Ovary (tissue), 3 donors: Measurements from ENCODE around the gene ABCA2.

Experiments
- EP300 ChIP-seq: sonication (generic); formaldehyde crosslinking; IDR thresholded peaks from one replicate; pipeline ENCODE4 v1.6.1; 2017; ENCODE audit warnings: antibody characterized with exemption
- TF ChIP-seq, protein P1 (sequence below), 3 donors: fragments of 450-650 bp in 2 of 3; fragments of 200-600 bp in 1 of 3; IDR thresholded peaks; one replicate each; pipeline versions ENCODE4 v1.5.1 to v1.8.0; 2016 to 2022; ENCODE audit warnings: antibody characterized with exemption in 3 of 3, mild to moderate bottlenecking in 1 of 3
- donor health status: DM: no; HTN: no; CAD: no.

DNA sequence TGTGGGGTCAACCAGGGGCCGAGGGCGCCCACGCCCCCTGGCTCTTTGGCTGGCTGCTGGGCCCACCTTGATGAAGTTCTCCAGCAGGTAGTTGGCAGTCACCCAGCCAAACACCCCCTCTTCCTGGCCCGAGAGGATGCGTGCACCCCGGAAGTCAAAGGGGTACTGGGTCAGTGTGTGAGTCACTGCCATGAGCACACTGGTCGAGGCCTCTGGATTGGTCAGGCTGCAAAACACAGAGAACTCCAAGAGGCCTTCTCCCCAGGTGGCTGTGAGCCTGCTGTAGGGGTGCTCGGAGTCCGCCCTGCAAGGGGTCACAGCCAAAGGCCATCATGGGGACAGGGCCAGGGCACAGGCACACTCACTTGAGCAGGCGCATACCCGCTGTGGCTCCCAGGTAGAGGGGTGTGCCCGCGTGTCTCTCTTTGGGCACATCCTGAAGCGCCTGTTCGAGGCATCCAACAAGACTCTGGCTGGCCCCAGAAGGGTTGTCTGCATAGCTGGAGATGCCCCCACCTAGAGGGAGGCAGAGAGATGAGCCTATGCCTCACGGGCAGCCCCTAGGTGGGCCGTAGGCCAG, 23.2 kb upstream of the ABCA2 start:
- TF ChIP-seq, protein P1, sequence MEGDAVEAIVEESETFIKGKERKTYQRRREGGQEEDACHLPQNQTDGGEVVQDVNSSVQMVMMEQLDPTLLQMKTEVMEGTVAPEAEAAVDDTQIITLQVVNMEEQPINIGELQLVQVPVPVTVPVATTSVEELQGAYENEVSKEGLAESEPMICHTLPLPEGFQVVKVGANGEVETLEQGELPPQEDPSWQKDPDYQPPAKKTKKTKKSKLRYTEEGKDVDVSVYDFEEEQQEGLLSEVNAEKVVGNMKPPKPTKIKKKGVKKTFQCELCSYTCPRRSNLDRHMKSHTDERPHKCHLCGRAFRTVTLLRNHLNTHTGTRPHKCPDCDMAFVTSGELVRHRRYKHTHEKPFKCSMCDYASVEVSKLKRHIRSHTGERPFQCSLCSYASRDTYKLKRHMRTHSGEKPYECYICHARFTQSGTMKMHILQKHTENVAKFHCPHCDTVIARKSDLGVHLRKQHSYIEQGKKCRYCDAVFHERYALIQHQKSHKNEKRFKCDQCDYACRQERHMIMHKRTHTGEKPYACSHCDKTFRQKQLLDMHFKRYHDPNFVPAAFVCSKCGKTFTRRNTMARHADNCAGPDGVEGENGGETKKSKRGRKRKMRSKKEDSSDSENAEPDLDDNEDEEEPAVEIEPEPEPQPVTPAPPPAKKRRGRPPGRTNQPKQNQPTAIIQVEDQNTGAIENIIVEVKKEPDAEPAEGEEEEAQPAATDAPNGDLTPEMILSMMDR (IDR thresholded peaks at IDR 0.05): no peak
- TF ChIP-seq EP300: no peak
